NT2/D1 (cell line): ENCODE results near the gene ADAM15.
A peak's percentile ranks its signal among the peaks of the same experiment; 100 is the strongest.

ENCODE experiments used
- DNase-seq: peaks from one replicate; pipeline ENCODE4 v3.0.0-alpha.2; 2011; ENCODE audit warnings: low read depth, low spot score
- H3K27me3 ChIP-seq: 2 replicates; pipeline ENCODE4 v1.6.0; 2011; ENCODE audit warnings: mild to moderate bottlenecking; ENCODE audit not compliant: insufficient read length, insufficient read depth
- H3K36me3 ChIP-seq: 2 replicates; pipeline ENCODE4 v1.6.1; 2011; ENCODE audit warnings: mild to moderate bottlenecking, low read length, mixed read lengths; ENCODE audit not compliant: insufficient read depth, insufficient read length
- H3K4me1 ChIP-seq: 2 replicates; pipeline ENCODE4 v1.5.1; 2011; ENCODE audit not compliant: insufficient read depth, insufficient read length
- H3K4me3 ChIP-seq: 2 replicates; pipeline ENCODE4 v1.5.1; 2011; ENCODE audit warnings: low read depth; ENCODE audit not compliant: insufficient read length
- H3K9ac ChIP-seq: 2 replicates; pipeline ENCODE4 v1.6.0; 2011; ENCODE audit warnings: low read depth; ENCODE audit not compliant: insufficient read length
- H3K9me3 ChIP-seq: 2 replicates; pipeline ENCODE4 v1.5.1; 2011; ENCODE audit warnings: mild to moderate bottlenecking, low read length; ENCODE audit not compliant: insufficient read depth
- SUZ12 ChIP-seq: IDR thresholded peaks from 2 replicates; pipeline ENCODE4 v1.6.1; 2011; ENCODE audit not compliant: insufficient read length, insufficient read depth; ENCODE audit errors: extremely low read depth
- YY1 ChIP-seq: IDR thresholded peaks from 2 replicates; pipeline ENCODE4 v1.6.1; 2011; ENCODE audit not compliant: insufficient read length, insufficient read depth
- ZNF274 ChIP-seq: IDR thresholded peaks from 2 replicates; pipeline ENCODE4 v1.6.1; 2011; ENCODE audit warnings: mild to moderate bottlenecking, low read depth, low read length

Gene ADAM15

DNA sequence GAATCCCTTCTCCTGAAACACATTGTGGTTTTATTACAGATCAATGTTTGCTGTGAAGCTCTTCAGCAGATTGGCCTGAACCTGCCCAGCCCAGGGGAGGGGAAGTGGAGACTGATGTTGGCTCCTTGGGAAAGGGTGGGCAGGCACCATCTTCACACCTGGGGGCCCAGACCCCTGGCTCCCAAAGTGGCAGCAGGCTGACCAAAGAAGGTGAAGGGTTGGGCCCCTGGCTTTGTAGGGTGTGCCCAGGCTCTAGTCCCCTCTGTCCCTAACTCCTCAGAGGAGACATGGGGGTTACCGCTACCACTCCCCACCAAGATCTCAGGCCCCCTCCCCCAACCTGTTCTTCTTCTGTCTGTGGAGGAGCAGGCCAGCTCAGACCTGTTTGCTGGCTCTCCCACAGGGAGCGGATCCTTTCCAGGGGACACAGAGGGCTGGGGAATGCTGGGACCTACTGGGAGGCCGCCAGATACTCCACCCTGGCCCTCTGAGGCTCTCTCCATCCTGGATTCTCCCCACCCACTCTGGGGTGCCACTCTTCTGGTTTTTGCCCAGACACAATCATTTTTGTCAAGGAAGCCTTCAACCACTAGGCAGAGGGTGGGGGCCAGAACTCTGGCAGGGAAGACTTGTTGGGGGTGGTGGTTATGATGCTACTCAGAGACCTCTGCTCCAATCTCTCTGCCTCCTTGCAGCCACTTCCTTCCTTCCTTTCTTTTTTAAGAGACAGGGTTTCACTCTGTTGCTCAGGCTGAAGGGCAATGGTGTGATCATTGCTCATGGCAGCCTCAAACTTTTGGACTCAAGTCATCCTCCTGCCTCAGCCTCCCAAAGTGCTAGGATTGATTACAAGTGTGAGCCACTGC is 22.5 kb downstream of the ADAM15 start:
- Histone ChIP-seq H3K36me3 (peaks cover 15% of the 10 kb centered on the region), H3K9me3 (no peaks in the 10 kb centered on the region), H3K4me3 (no peak overlapping the region), H3K4me1 (peaks cover 57% of the 10 kb centered on the region), H3K9ac (no peak overlapping the region), H3K27me3 (peaks cover 14% of the 10 kb centered on the region)
- TF ChIP-seq SUZ12, result no peak
- TF ChIP-seq YY1, result no peak
- no peak for TF ChIP-seq ZNF274
- no peak for DNase-seq

GRCh38 chr1:155075535-155075934 is 24.4 kb downstream of the ADAM15 start:
- TF ChIP-seq YY1, result no peak
- TF ChIP-seq SUZ12, result no peak
- TF ChIP-seq ZNF274, result no peak
- no peak overlapping the region for H3K9ac ChIP-seq
- no peaks in the 10 kb centered on the region for H3K9me3 ChIP-seq
- no peak for DNase-seq
- no peaks in the 10 kb centered on the region for H3K36me3 ChIP-seq
- peaks cover 32% of the 10 kb centered on the region for H3K27me3 ChIP-seq
- H3K4me1 ChIP-seq, result peaks cover 45% of the 10 kb centered on the region
- H3K4me3 ChIP-seq, result no peak overlapping the region

GRCh38 chr1:155076371-155076770 is 25.3 kb downstream of the ADAM15 start:
- peaks cover 41% of the 10 kb centered on the region for H3K27me3 ChIP-seq

GRCh38 chr1:155077346-155077745 is 26.2 kb downstream of the ADAM15 start:
- Histone ChIP-seq H3K4me1 (peaks cover 37% of the 10 kb centered on the region), H3K9me3 (no peaks in the 10 kb centered on the region), H3K27me3 (peaks cover 50% of the 10 kb centered on the region)

More at GRCh38 chr1:155076371-155076770, 25.3 kb downstream of the ADAM15 start:
- DNase-seq, result no peak
- TF ChIP-seq ZNF274, result no peak
- no peak for TF ChIP-seq YY1
- no peak for TF ChIP-seq SUZ12
- Histone ChIP-seq H3K9ac (no peak overlapping the region), H3K36me3 (no peaks in the 10 kb centered on the region), H3K9me3 (no peaks in the 10 kb centered on the region), H3K4me1 (peaks cover 45% of the 10 kb centered on the region), H3K4me3 (no peak overlapping the region)

DNA sequence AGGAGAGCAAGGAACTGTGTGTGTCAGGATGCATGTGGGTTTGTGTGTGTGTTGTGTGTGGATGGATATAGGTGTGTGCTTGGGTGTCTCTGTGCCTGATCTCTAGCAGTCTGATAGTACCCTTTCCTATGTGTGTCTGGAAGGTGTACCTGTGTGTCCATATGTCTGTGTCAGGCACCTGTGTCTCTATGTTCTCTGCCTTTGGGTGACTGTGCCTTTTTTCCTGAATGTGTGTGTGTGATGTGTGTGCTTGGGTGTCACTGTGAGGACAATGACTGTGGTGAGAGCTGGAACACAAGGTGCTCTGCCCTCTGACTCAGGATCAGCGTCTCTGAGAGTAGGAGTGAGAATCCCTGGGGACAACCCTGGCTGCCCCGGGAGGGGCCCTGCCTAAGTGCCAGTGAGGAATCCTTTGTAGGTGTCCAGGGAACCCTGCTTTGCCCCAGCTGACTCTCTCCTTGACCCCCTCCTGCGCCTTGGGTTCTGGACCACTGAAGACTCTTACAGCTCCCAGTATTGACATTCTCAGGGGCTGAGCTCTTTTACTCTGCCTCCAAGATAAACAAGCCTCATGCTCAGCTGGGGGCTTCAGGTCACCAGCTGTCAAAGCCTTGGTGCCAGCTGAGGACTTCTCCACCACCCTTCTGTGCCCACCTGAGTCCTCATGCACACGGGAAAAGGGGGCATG is 26.8 kb downstream of the ADAM15 start:
- Histone ChIP-seq H3K9me3 (no peaks in the 10 kb centered on the region), H3K4me1 (peaks cover 38% of the 10 kb centered on the region), H3K36me3 (no peaks in the 10 kb centered on the region), H3K27me3 (peaks cover 56% of the 10 kb centered on the region), H3K9ac (peak overlapping the region; percentile 37), H3K4me3 (peak overlapping the region; percentile 5)
- TF ChIP-seq SUZ12 (no peak), ZNF274 (no peak), YY1 (no peak)
- no peak for DNase-seq

More at GRCh38 chr1:155077346-155077745, 26.2 kb downstream of the ADAM15 start:
- Histone ChIP-seq H3K4me3 (no peak overlapping the region), H3K9ac (no peak overlapping the region), H3K36me3 (no peaks in the 10 kb centered on the region)
- TF ChIP-seq SUZ12, result no peak
- TF ChIP-seq ZNF274, result no peak
- TF ChIP-seq YY1, result no peak
- DNase-seq, result no peak

GRCh38 chr1:155078469-155079209 is 27.5 kb downstream of the ADAM15 start, which contains the start of gene EFNA3:
Gene EFNA3 (plus strand): TSS chr1:155078837. CDS start chr1:155078942, 105 bp downstream.
- Histone ChIP-seq H3K4me1 (peaks cover 37% of the 10 kb centered on the region), H3K27me3 (peaks cover 63% of the 10 kb centered on the region), H3K4me3 (peak within 1 kb of the TSS; percentile 40), H3K36me3 (no peaks in the 10 kb centered on the region), H3K9me3 (no peaks in the 10 kb centered on the region), H3K9ac (peak within 1 kb of the TSS; percentile 73)
- DNase-seq, result no peak
- TF ChIP-seq ZNF274 (no peak), YY1 (no peak), SUZ12 (no peak)
